ENCODE measurements around the gene CAMP. TPM values are rescaled to one million over a fixed set of nuclear protein-coding genes. Genes with fewer than 3 reads are reported as not detected.
A peak's percentile ranks its signal among the peaks of the same experiment; 100 is the strongest.

Gene CAMP, protein sequence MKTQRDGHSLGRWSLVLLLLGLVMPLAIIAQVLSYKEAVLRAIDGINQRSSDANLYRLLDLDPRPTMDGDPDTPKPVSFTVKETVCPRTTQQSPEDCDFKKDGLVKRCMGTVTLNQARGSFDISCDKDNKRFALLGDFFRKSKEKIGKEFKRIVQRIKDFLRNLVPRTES
- not detected for total RNA-seq

- no peak for FAIRE-seq
Observed at GRCh38 chr3:48222616-48223513, at the start of gene CAMP. CAMP (plus strand) TSS chr3:48223495; CDS start chr3:48223512, 17 bp downstream.

GRCh38 chr3:48178072-48178471 is 45.2 kb upstream of the CAMP start:
- FAIRE-seq, result no peak
- no peak for DNase-seq (ENCODE audit: low spot score in 2 of 2)

More at GRCh38 chr3:48222616-48223513, at the start of gene CAMP:
- no peak for DNase-seq (ENCODE audit: low spot score in 2 of 2)

DNA sequence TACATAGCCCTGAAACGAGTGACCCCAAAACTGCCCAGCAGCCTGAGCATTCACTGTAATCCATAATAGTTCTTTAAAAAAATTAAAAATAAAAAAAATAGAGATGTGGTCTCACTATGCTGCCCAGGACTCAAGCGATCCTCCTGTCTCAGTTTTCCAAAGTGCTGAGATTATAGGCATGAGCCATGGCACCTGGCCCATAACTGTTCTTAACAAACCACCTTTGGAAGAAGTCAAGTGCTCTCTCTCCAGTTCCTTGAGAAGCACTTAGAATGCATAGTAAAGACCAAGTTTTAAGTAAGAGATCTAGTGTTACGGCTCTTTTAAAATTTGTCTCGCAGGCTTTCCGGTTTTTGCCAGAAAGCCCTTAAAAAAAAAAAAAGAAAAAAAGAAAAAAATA is 43.3 kb upstream of the CAMP start:
- DNase-seq (ENCODE audit: low spot score in 2 of 2) (no peak), FAIRE-seq (no peak)

GRCh38 chr3:48180531-48181253 is 42.6 kb upstream of the CAMP start:
- no peak for FAIRE-seq
- DNase-seq (ENCODE audit: low spot score in 2 of 2), result no peak

GRCh38 chr3:48184299-48184698 is 39.0 kb upstream of the CAMP start:
- no peak for FAIRE-seq

GRCh38 chr3:48185129-48185528 is 38.2 kb upstream of the CAMP start:
- no peak for FAIRE-seq

More at GRCh38 chr3:48184299-48184698, 39.0 kb upstream of the CAMP start:
- DNase-seq (ENCODE audit: low spot score in 2 of 2), result no peak

GRCh38 chr3:48186631-48187300 is 36.5 kb upstream of the CAMP start:
- FAIRE-seq (no peak), DNase-seq (ENCODE audit: low spot score in 2 of 2) (no peak)

More at GRCh38 chr3:48185129-48185528, 38.2 kb upstream of the CAMP start:
- DNase-seq (ENCODE audit: low spot score in 2 of 2), result no peak

DNA sequence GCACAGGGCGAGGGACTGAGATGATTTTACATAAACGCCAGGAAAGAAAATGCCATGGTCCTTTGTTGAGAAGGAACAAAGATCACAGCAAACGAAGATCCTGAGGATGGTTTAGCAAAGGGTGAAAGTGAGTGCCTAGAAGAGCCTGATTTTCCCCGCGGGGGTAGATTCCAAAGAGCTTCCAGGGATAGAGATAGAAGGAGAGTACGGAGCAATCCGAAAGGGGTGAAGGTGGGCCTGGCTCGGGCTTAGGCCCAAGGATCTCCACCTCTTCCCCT is 36.1 kb upstream of the CAMP start:
- FAIRE-seq (no peak), DNase-seq (ENCODE audit: low spot score in 2 of 2) (no peak)

DNA sequence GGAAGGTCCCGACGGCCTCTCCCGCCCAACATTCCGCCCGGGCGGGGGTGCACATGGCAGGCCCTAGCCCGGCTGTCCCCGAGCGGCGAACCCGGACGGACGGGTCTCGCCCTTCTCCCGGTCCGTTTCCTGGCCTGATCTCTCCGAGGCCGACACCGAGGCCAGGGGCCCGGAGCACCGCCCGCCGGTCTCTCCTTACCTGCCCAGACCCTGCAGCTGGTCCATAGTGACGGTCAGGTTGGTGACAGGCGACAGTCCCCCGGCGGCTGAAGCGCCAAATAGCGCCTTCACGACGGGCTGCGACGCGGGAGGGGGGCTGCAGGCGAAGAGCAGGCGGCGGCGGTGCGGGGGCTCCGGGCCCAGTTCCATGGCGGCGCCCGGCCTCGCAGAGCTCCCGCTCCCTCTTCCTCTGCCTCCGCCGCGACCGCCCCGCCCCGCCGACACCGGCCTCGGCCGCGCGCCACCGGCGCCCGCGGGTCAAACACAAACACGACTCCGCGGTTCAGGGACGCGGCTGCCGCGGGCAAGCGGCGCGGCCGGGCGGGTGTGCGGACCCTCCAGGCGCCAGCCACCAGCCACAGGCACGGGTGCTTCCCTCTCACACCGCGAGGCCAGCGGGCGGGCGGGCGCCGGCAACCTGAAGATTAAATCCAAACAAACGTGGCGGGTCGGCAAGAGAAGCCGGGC is 35.6 kb upstream of the CAMP start:
- FAIRE-seq, result no peak
- peak; percentile 39 to 48 for DNase-seq (ENCODE audit: low spot score in 2 of 2)

DNA sequence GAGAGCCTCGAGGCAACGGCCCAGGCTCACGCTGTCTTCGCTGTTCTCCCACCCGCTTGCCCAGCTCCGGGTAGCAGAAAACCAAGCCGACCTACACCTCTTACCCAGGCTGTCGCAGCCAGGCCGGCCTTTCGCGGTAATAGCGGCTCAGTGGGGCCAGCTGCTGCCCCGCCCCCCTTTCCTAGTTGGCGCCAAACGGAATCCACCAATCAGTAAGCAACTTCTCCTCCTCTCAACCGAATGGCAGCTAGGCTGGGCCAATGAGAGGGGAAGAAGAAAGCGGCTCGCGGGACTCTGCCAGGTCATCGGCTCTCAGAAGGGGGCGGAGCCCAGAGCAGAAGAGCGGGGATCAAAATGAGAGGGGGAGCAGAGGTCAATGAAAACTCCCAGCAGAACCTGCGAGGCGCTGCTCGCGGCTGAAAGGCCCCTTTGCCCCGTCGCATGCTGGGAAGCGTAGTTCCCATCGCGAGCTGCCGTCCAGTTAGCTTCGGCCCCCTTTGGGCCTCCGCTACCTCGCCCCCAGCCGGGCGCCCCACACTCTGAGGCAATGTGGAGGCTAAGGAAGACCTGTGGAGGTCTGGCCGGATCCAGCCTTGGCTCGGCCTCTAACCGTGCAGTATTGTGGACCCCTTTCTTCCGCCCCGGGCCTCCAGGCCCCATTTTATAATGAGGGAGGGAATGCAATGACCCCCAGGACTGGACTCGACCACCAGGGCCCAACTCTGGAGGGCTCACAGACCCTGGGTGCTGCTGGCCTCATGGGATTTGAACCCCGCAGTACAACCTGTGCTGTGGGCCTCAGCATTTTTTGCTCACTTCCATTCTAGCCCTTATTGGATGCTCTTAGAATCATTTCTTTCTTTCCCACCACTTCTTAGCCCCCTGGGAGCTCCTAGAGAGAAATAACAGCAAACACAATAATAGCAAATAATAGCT is 34.8 kb upstream of the CAMP start, which contains the start of gene CDC25A:
CDC25A (minus strand) TSS at position 152 of the 936 bp plus-strand sequence. CDS start 470 bp downstream, outside the sequence.
- peak; percentile 93 to 97 for DNase-seq (ENCODE audit: low spot score in 2 of 2)
- FAIRE-seq, result peak; percentile 88

GRCh38 chr3:48189321-48189720 is 34.0 kb upstream of the CAMP start:
- FAIRE-seq (no peak), DNase-seq (ENCODE audit: low spot score in 2 of 2) (no peak)

DNA sequence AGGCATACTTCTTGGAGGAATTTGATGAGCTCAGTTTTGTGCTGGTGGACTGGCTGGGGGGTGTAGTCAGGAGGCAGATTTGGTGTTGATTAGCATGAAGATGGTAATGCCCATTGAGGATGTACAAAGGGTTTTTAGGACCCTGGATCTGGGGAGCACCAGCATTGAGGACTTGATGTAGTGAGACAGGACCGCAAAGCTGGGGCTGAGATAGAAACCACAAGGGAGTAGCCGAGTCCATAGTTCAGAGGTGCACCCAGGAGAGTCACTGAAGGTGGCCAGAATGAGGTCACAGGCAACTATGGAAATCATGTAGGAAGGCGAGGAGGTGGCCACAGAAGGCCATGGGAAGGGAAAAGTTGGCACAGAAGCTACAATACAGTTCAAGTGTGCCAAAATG is 32.4 kb upstream of the CAMP start:
- no peak for DNase-seq (ENCODE audit: low spot score in 2 of 2)
- FAIRE-seq, result no peak

DNA sequence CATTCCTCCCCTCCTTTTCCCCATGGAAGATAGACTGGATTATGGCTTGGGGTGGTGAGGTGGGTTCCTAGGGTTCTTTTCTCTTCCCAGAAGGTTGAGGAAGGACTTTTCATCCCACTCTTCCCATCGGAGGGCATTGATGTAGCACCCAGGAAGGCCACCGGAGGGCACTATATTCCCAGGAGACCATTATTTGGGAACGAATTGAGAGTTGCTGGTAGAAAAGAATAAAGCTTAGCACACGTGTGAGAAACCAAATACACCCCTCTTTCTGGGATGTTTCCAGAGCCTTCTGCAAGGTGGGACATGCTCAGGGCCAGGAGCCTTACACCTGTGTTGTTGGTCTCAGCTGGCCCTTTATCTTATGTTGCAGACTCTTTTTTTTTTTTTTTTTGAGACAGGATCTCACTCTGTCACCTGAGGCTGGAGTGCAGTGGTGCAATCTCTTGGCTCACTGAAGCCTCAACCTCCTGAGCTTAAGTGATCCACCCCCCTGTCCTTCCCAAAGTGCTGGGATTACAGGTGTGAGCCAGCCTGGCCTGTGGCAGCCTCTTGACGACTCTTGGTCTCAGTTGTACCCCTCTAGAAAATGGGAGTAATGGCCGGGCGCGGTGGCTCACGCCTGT is 28.7 kb upstream of the CAMP start:
- no peak for FAIRE-seq
- peak in 1 of 2 donors; percentile 74 for DNase-seq (ENCODE audit: low spot score in 2 of 2)

GRCh38 chr3:48196611-48197010 is 26.7 kb upstream of the CAMP start:
- no peak for FAIRE-seq

GRCh38 chr3:48199117-48199516 is 24.2 kb upstream of the CAMP start:
- DNase-seq (ENCODE audit: low spot score in 2 of 2), result no peak
- FAIRE-seq, result no peak

More at GRCh38 chr3:48196611-48197010, 26.7 kb upstream of the CAMP start:
- DNase-seq (ENCODE audit: low spot score in 2 of 2), result no peak

DNA sequence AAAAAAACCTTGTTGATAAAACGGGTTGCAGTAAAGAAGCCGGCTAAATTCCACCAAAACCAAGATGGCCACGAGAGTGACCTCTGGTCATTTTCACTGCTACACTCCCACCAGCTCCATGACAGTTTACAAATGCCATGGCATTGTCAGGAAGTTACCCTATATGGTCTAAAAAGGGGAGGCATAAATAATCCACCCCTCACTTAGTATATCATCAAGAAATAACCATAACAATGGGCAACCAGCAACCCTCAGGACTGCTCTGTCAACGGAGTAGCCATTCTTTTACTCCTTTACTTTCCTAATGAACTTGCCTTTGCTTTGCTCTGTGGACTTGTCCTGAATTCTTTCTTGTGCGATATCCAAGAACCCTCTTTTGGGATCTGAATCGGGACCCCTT is 20.7 kb upstream of the CAMP start:
- FAIRE-seq (no peak), DNase-seq (ENCODE audit: low spot score in 2 of 2) (no peak)

- no peak for DNase-seq (ENCODE audit: low spot score in 2 of 2)
- no peak for FAIRE-seq
Observed at GRCh38 chr3:48208076-48208475, 15.2 kb upstream of the CAMP start.

DNA sequence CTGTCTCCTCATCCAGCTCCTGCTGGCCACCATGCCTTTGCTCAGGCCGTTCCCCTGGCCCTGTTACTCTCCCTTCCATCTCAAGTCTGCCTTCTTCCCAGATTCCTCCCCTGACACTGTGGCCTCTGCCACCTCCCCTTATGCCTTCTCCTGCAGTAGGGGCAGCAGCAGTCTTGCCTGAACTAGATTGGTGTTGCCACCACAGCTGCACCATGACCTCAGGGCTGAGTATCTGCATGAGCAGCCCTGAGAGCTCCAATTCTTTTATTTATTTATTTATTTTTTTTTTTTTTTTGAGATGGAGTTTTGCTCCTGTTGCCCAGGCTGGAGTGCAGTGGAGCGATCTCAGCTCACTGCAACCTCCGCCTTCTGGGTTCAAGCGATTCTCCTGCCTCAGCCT is 13.8 kb upstream of the CAMP start:
- FAIRE-seq, result no peak
- no peak for DNase-seq (ENCODE audit: low spot score in 2 of 2)
